ENCODE measurements around the gene ROS1.

The ROS1 gene

GRCh38 chr6:117290173-117290846 is 135.4 kb downstream of the ROS1 start:
- Histone ChIP-seq H3K4me3 (replicated peaks; ENCODE audit: low read depth, low read length) (no peak overlapping the region), H3K36me3 (ENCODE audit: control insufficient read depth, insufficient read depth, low read length) (no peaks in the 10 kb centered on the region), H3K27me3 (replicated peaks; ENCODE audit: control insufficient read depth, insufficient read depth, low read length) (no peaks in the 10 kb centered on the region)
- no peak for DNase-seq (ENCODE audit: extremely low read depth, insufficient read length)
- TF ChIP-seq, protein P1, sequence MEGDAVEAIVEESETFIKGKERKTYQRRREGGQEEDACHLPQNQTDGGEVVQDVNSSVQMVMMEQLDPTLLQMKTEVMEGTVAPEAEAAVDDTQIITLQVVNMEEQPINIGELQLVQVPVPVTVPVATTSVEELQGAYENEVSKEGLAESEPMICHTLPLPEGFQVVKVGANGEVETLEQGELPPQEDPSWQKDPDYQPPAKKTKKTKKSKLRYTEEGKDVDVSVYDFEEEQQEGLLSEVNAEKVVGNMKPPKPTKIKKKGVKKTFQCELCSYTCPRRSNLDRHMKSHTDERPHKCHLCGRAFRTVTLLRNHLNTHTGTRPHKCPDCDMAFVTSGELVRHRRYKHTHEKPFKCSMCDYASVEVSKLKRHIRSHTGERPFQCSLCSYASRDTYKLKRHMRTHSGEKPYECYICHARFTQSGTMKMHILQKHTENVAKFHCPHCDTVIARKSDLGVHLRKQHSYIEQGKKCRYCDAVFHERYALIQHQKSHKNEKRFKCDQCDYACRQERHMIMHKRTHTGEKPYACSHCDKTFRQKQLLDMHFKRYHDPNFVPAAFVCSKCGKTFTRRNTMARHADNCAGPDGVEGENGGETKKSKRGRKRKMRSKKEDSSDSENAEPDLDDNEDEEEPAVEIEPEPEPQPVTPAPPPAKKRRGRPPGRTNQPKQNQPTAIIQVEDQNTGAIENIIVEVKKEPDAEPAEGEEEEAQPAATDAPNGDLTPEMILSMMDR (IDR thresholded peaks at IDR 0.05; ENCODE audit: insufficient read depth, low read length, poor library complexity, severe bottlenecking) = no peak

GRCh38 chr6:117288083-117288715 is 137.5 kb downstream of the ROS1 start:
- Histone ChIP-seq H3K36me3 (ENCODE audit: control insufficient read depth, insufficient read depth, low read length) (no peaks in the 10 kb centered on the region), H3K27me3 (replicated peaks; ENCODE audit: control insufficient read depth, insufficient read depth, low read length) (no peaks in the 10 kb centered on the region), H3K4me3 (replicated peaks; ENCODE audit: low read depth, low read length) (no peak overlapping the region)
- DNase-seq (ENCODE audit: extremely low read depth, insufficient read length) = no peak
- TF ChIP-seq, protein P1 (IDR thresholded peaks at IDR 0.05; ENCODE audit: insufficient read depth, low read length, poor library complexity, severe bottlenecking) = no peak

DNA sequence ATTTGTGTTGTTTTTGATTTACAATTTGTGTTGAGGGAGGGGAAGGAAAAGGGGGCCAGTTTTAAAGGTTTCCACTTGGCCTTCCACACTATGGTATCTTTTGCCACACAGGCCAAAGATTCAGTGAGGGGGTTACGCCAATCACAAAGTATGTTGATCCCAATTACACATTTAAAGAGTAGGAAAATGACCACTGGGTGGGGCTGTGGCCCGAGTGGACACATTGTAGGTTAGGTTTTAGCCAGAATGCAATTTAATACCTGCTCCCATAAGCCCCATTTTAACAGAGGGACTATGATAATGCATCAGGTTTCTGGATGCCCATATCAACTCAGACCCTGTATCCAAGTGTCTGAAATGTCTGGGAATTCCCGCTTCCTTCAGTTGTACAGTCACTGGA is 144.8 kb downstream of the ROS1 start:
- H3K4me3 ChIP-seq (replicated peaks; ENCODE audit: low read depth, low read length) = no peak overlapping the region
- no peaks in the 10 kb centered on the region for H3K36me3 ChIP-seq (ENCODE audit: control insufficient read depth, insufficient read depth, low read length)
- no peaks in the 10 kb centered on the region for H3K27me3 ChIP-seq (replicated peaks; ENCODE audit: control insufficient read depth, insufficient read depth, low read length)
- DNase-seq (ENCODE audit: extremely low read depth, insufficient read length) = no peak
- TF ChIP-seq, protein P1 (IDR thresholded peaks at IDR 0.05; ENCODE audit: insufficient read depth, low read length, poor library complexity, severe bottlenecking) = peak; percentile 14

GRCh38 chr6:117276778-117277316 is 148.9 kb downstream of the ROS1 start:
- no peak for DNase-seq (ENCODE audit: extremely low read depth, insufficient read length)
- Histone ChIP-seq H3K27me3 (replicated peaks; ENCODE audit: control insufficient read depth, insufficient read depth, low read length) (no peaks in the 10 kb centered on the region; the same call in 1 of the 2 replicates), H3K4me3 (replicated peaks; ENCODE audit: low read depth, low read length) (no peak overlapping the region), H3K36me3 (ENCODE audit: control insufficient read depth, insufficient read depth, low read length) (no peaks in the 10 kb centered on the region)
- TF ChIP-seq, protein P1 (IDR thresholded peaks at IDR 0.05; ENCODE audit: insufficient read depth, low read length, poor library complexity, severe bottlenecking) = no peak

DNA sequence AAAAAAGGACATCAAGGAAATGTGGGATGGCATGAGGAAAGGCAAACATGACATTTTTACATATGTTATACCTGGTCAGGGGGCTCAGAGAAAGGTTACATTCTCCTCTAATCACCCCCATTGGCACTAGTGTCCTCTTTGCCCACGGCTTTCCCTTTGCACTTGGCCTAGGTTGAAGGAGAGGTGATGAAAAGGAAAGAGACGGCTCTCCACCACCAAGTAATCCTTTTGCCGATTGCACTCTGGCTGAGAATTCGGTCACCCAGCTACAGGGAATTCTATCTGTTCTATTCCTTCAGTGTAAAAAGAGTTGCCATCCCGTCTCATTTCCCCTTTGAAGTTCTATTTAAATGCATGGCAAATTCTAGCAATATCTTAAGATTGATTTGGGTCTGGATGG is 150.0 kb downstream of the ROS1 start:
- Histone ChIP-seq H3K4me3 (replicated peaks; ENCODE audit: low read depth, low read length) (no peak overlapping the region), H3K36me3 (ENCODE audit: control insufficient read depth, insufficient read depth, low read length) (no peaks in the 10 kb centered on the region), H3K27me3 (replicated peaks; ENCODE audit: control insufficient read depth, insufficient read depth, low read length) (no peaks in the 10 kb centered on the region; the same call in 1 of the 2 replicates)
- no peak for DNase-seq (ENCODE audit: extremely low read depth, insufficient read length)
- TF ChIP-seq, protein P1 (IDR thresholded peaks at IDR 0.05; ENCODE audit: insufficient read depth, low read length, poor library complexity, severe bottlenecking) = no peak
